Inflammatory macrophage treated with lipopolysaccharide for 1 hour (primary cell): ENCODE measurements around the gene LRRC8C.
"Not testable (repeated sequence)": the region's sequence is repeated elsewhere in the genome, so short reads cannot be mapped to it uniquely, and the experiment has no call there.

Source experiments
- DNase-seq, 2 donors: peaks; one replicate each; pipeline ENCODE4 v3.0.0-alpha.2; 2020 to 2022

LRRC8C gene

GRCh38 chr1:89608319-89608983 lies 24.5 kb upstream of the LRRC8C start:
- no peak for DNase-seq

GRCh38 chr1:89608984-89609725 lies 23.8 kb upstream of the LRRC8C start:
- no peak for DNase-seq

- no peak for DNase-seq
Observed at GRCh38 chr1:89609781-89610456, 23.0 kb upstream of the LRRC8C start.

- DNase-seq: no peak
Observed at GRCh38 chr1:89610457-89611011, 22.4 kb upstream of the LRRC8C start.

GRCh38 chr1:89611721-89612120 lies 21.2 kb upstream of the LRRC8C start:
- no peak for DNase-seq

- DNase-seq: no peak
Observed at GRCh38 chr1:89613928-89614327, 19.0 kb upstream of the LRRC8C start.

GRCh38 chr1:89615676-89616598 lies 17.0 kb upstream of the LRRC8C start:
- DNase-seq: peak in 1 of 2 donors; percentile 53

GRCh38 chr1:89616844-89617627 lies 15.9 kb upstream of the LRRC8C start:
- no peak for DNase-seq

- DNase-seq: peak; percentile 15 to 22
Observed at GRCh38 chr1:89620664-89621063, 12.3 kb upstream of the LRRC8C start.

GRCh38 chr1:89622895-89623294 lies 10.0 kb upstream of the LRRC8C start:
- DNase-seq: no peak

GRCh38 chr1:89624314-89624713 lies 8.6 kb upstream of the LRRC8C start:
- DNase-seq: no peak

GRCh38 chr1:89624715-89625323 lies 8.1 kb upstream of the LRRC8C start:
- no peak for DNase-seq

GRCh38 chr1:89627596-89627962 lies 5.3 kb upstream of the LRRC8C start:
- no peak for DNase-seq

GRCh38 chr1:89629146-89629545 lies 3.8 kb upstream of the LRRC8C start:
- no peak for DNase-seq

GRCh38 chr1:89629600-89629999 lies 3.3 kb upstream of the LRRC8C start:
- not testable (repeated sequence) for DNase-seq

- DNase-seq: no peak
Observed at GRCh38 chr1:89630048-89630447, 2.9 kb upstream of the LRRC8C start.

GRCh38 chr1:89631816-89632656 lies 884 bp upstream of the LRRC8C start:
- no peak for DNase-seq

- DNase-seq: peak; percentile 25 to 43
Observed at GRCh38 chr1:89633248-89633799, 404 bp downstream of the LRRC8C start.

- no peak for DNase-seq
Observed at GRCh38 chr1:89633800-89634625, 1.1 kb downstream of the LRRC8C start.
